Measurements from ENCODE around the gene AATF.

DNA sequence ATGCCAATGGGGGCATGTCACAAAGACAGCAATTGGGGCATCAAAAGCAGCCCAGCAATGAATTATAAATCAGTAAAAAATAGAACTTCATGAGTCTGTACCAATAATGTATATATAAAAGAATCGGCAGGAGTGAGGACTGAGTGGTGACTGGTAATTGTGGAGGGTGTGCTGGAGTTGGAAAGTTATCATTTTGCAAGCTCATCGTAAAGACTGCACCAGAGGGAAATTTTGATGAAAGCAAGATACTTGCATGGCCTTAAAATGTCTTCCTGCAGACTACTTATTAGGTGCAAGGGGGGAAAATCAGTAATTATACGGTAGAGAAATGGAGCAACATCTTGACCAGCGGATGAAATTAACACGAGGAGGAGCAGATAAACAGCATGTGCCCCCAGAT lies 138.9 kb downstream of the AATF start:
- TF ChIP-seq EZH2 (IDR thresholded peaks at IDR 0.05; ENCODE audit: insufficient read depth, poor library complexity, severe bottlenecking), result no peak
- TF ChIP-seq EZH2phosphoT487 (IDR thresholded peaks at IDR 0.05; ENCODE audit: insufficient read depth, low read depth), result no peak
